Tibial nerve (tissue), 3 donors: ENCODE data around the gene NACC1.

ENCODE experiments used
- CTCF ChIP-seq, 5 experiments: fragments of 200-600 bp in 3 of 5; fragments of 450-650 bp in 2 of 5; sonication (generic) in 3 of 5; IDR thresholded peaks; one replicate each; pipeline ENCODE4 v1.5.1; 2016 to 2019; ENCODE audit warnings: antibody characterized with exemption in 5 of 5, mild to moderate bottlenecking in 3 of 5, moderate library complexity in 2 of 5
- POLR2A ChIP-seq, 2 donors: fragments of 450-650 bp; IDR thresholded peaks; one replicate each; pipeline ENCODE4 v1.6.1; 2017; ENCODE audit warnings: antibody characterized with exemption in 2 of 2, mild to moderate bottlenecking in 2 of 2, moderate library complexity in 2 of 2

- TF ChIP-seq CTCF (IDR thresholded peaks at IDR 0.05) = no peak
- TF ChIP-seq POLR2A (IDR thresholded peaks at IDR 0.05) = no peak
These were observed 15.7 kb upstream of the NACC1 start for GRCh38 chr19:13102416-13102665.
